GM12878 (cell line): ENCODE data around the gene C1QC. TPM values are rescaled to one million over a fixed set of nuclear protein-coding genes. Genes with fewer than 3 reads are reported as not detected.

Experiments used
- CTCF ChIP-seq, 3 experiments: IDR thresholded peaks in 2 of 3; conservative IDR thresholded peaks in 1 of 3; 2 replicates each; pipeline ENCODE4 v1.5.1; 2011; ENCODE audit warnings: low read depth in 3 of 3, low read length in 3 of 3, mild to moderate bottlenecking in 3 of 3, control low read depth in 2 of 3, moderate library complexity in 2 of 3, inconsistent platforms in 1 of 3, mixed read lengths in 1 of 3; ENCODE audit not compliant: control insufficient read depth in 2 of 3, insufficient read depth in 1 of 3; ENCODE audit errors: extremely low read depth in 1 of 3
- JUNB ChIP-seq: IDR thresholded peaks from 2 replicates; pipeline ENCODE4 v1.6.1; 2016; ENCODE audit warnings: antibody characterized with exemption, mild to moderate bottlenecking
- MXI1 ChIP-seq: fragments of 150-350 bp; IDR thresholded peaks from 2 replicates; pipeline ENCODE4 v1.6.1; 2011; ENCODE audit warnings: low read depth, mild to moderate bottlenecking, inconsistent platforms, low read length, improper control_type of control experiment
- SMAD1 ChIP-seq: fragments of 450-650 bp; IDR thresholded peaks from 2 replicates; pipeline ENCODE4 v1.6.1; 2018; ENCODE audit warnings: mild to moderate bottlenecking, low read depth; ENCODE audit not compliant: partially characterized antibody
- ZNF687 ChIP-seq: fragments of 450-650 bp; IDR thresholded peaks from 2 replicates; pipeline ENCODE4 v1.6.1; 2017; ENCODE audit warnings: mild to moderate bottlenecking, moderate library complexity
- polyA plus RNA-seq, 11 experiments: library from polyadenylated mRNA; depleted of rRNA in 4 of 11; unstranded in 6 of 11; stranded (reverse) in 5 of 11; fragments of >200 nt; fragmentation: Nextera tagmentation in 4 of 11; fragmentation: Illumina TruSeq in 1 of 11; extraction: Ambion mirVana in 4 of 11; extraction: Trizol in 1 of 11; gene quantifications; 1 replicate in 1 of 11; 2 replicates in 10 of 11; pipeline versions ENCODE4 v1.2.1 to v1.2.3, GENCODE V29; 2011 to 2016; ENCODE audit warnings: inconsistent platforms in 2 of 11, missing spikeins in 2 of 11, low read depth in 1 of 11
- total RNA-seq, 4 experiments: library from RNA; depleted of rRNA in 3 of 4; stranded (reverse); fragments of >200 nt in 3 of 4; fragmentation: Illumina TruSeq in 1 of 4; extraction: Trizol in 1 of 4; gene quantifications; 2 replicates each; pipeline versions ENCODE4 v1.2.1 to v1.2.3, GENCODE V29; 2013 to 2021
- TF ChIP-seq, protein P1 (sequence below): fragments of 450-650 bp; IDR thresholded peaks from 2 replicates; pipeline ENCODE4 v1.6.1; 2016; ENCODE audit warnings: mild to moderate bottlenecking

C1QC gene
- total and polyA plus RNA-seq, 10 of the 15 experiments (the other 5 are each of a cell fraction or from before 2014, with no cell fraction given), result 0.74 TPM; not detected in 9

GRCh38 chr1:22597301-22597965, 46.0 kb upstream of the C1QC start (continued):
- no peak for TF ChIP-seq SMAD1
- no peak for TF ChIP-seq MXI1
- no peak for TF ChIP-seq JUNB
- TF ChIP-seq ZNF687, result no peak
- TF ChIP-seq CTCF (IDR thresholded peaks at IDR 0.05 in 2 of 3, conservative IDR thresholded peaks at IDR 0.05 in 1 of 3; ENCODE audit: control insufficient read depth in 2 of 3, extremely low read depth in 1 of 3, insufficient read depth in 1 of 3, low read depth in 3 of 3, low read length in 3 of 3), result no peak
- TF ChIP-seq, protein P1, sequence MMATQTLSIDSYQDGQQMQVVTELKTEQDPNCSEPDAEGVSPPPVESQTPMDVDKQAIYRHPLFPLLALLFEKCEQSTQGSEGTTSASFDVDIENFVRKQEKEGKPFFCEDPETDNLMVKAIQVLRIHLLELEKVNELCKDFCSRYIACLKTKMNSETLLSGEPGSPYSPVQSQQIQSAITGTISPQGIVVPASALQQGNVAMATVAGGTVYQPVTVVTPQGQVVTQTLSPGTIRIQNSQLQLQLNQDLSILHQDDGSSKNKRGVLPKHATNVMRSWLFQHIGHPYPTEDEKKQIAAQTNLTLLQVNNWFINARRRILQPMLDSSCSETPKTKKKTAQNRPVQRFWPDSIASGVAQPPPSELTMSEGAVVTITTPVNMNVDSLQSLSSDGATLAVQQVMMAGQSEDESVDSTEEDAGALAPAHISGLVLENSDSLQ, result no peak
- TF ChIP-seq, all 136 proteins: peak for 0
